ENCODE measurements around the gene MEF2D.
A peak's percentile ranks its signal among the peaks of the same experiment; 100 is the strongest.

The MEF2D gene

GRCh38 chr1:156500543-156500792 lies at the start of gene MEF2D:
TSS of gene MEF2D (minus strand) at chr1:156500775. CDS start at chr1:156483292, 17,483 bp downstream.
- DNase-seq (ENCODE audit: low spot score), result no peak

DNA sequence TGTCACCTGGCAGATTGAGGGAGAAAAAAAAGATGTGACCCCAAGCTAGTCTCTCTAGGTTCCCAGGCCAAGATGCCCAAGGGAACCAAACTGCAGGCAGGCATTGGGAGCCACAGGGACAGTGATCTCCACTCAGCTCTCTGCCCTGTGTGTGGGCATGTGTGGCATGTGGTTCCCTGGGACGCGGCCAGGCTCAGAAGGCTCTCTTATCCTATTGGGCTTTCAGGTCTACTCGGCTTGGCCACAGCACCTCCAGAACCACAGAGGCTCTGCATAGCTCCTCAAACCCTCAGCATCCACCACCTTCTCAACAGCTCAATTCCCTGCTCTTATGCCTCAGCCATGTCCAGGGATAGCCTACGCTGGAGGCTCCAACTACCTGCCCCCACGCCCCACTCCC lies 49.8 kb upstream of the MEF2D start:
- peak; percentile 55 for DNase-seq (ENCODE audit: low spot score)

- DNase-seq (ENCODE audit: low spot score), result no peak
Observed at GRCh38 chr1:156549831-156550230, 49.3 kb upstream of the MEF2D start.

DNA sequence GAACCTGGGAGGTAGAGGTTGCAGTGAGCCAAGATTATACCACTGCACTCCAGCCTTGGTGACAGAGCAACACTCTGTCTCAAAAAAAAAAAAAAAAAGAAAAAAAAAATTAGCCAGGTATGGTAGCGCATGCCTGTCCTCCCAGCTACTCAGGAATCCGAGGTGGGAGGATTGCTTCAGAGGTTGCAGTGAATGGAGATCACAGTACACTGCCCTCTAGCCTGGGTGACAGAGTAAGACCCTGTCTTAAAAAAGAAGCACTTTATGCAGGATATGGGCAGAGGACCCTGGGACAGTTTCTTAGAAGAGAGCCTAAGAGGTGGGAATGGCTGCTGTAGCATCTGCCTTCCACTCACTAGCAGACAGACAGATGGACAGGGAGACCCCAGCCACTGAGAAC lies 48.8 kb upstream of the MEF2D start:
- peak; percentile 15 for DNase-seq (ENCODE audit: low spot score)

DNA sequence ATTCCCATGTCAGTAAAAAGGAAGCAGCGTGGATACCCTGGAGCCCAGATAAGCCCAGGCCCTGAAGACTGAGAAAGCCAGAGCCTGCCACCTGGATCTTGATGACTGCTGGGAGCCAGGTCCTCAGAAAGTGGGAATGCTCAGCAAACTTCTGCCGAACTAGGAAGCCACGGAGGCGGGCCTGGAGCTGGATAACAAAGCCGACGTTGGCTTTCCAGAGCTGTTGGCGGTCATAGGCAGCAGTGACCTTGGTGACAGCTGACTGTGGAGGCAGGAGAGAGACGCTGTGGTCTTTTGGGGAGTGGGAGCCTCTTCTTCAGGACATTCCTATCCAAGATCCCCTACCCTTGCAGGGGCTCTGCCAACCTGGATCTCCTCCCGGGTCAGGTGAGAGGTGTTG lies 47.4 kb upstream of the MEF2D start:
- no peak for DNase-seq (ENCODE audit: low spot score)

- DNase-seq (ENCODE audit: low spot score), result no peak
Observed at GRCh38 chr1:156547434-156547833, 46.9 kb upstream of the MEF2D start.

- no peak for DNase-seq (ENCODE audit: low spot score)
Observed at GRCh38 chr1:156546267-156546666, 45.7 kb upstream of the MEF2D start.

GRCh38 chr1:156544592-156545102 lies 44.1 kb upstream of the MEF2D start:
- no peak for DNase-seq (ENCODE audit: low spot score)

DNA sequence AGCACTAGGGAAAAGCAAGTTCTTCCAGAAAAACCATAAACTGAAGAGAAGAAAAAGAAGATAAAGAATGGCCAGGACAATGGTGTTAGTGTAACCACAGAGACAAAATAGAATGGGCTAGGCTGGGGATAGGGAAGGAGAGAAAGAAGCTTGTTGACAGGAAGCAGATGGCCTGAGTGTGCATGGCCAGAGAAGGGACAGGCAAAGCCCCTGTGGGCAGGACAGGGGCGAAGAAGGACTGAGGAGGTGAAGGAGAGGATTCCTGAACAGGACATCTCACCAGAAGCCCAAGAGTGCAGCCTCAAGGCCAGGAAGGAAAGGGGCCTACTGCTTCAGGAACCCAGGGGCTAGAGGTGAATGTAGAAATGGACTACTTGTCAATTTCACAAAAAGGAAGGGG lies 42.5 kb upstream of the MEF2D start:
- no peak for DNase-seq (ENCODE audit: low spot score)

- DNase-seq (ENCODE audit: low spot score), result no peak
Observed at GRCh38 chr1:156540955-156541354, 40.4 kb upstream of the MEF2D start.

GRCh38 chr1:156539818-156540355 lies 39.3 kb upstream of the MEF2D start:
- DNase-seq (ENCODE audit: low spot score), result no peak

DNA sequence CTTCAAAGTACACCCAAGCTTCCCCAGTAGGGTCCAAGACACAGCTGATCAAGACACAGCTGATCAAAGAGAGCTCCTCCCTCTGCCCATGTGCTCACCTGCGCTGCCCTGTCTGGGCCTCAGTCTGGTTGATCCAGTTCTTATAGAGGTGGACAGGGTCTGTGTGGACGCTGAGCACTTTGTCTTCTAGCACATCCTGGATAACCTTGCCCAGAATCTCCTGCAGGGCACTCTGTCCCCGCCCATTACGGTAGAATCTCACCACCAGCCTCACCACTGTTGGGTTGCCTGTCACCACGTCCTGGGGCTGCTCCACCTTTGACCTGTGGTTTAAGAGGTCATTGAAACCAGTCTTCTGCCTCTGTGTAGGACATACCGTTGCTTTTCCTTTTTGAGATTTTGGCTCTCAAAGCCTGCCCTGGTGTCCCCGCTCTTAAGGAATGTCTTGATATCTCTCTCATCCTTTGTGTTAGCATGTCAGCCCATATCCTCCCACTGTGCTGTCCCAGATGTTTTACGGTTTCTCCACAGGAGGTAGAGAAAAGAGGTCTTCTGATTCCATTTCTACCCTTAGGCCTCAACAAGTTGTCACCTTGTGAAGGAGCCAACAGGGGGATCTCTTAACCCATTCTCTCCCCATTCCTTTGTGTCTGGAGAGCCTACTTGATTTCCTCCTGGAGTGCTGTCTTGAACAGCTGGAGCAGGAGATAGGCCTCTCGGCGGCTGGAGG lies 38.3 kb upstream of the MEF2D start:
- no peak for DNase-seq (ENCODE audit: low spot score)

DNA sequence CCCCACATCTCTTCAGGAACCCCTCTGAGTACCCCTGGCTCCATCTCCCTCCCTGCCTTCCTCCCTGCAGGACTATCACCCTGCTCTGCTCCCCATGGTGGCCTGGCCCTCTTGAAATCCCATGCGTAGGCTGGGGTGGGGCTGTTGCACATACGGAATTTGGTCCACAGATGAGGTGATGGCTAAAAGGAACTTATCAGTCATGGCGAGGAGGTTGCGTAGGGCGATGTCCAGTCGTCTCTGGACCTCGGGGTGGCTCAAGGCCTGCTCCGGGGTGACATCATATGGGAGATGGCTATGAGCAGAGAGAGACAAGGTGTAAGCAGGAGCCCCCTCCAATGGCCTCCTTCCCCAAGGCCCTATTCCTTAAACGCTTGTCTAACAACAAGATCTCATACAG lies 36.5 kb upstream of the MEF2D start:
- no peak for DNase-seq (ENCODE audit: low spot score)

DNA sequence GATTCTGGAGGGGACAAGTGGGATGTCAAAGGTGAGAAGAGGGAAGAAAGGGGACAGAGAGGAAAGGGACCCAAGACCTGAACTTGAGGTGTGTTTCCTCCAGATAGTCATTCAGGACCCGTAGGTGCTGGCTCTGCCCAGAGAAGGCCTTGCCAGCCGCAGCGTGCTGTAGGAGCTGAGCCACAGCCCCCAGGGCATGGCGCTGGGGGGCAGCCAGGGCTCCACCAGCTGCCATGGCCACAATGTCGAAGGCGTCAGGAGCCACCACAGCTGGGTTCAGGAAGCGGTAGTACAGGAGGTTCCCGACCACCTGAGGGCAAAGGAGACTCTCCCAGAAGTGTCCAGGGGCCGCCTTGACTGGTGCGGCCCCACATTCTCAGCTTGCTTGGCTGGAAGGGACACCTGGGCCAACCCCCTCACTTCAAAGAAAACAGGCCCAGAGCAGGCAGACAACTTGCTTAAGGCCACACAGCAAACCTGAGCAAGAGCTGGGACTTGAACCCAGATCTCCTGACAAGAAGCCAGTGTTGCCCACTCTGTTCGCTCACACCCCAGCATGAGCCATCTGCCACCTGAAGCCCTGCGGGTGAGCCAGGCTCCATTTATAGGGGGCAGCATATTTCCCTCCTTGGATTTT lies 34.0 kb upstream of the MEF2D start:
- no peak for DNase-seq (ENCODE audit: low spot score)

DNA sequence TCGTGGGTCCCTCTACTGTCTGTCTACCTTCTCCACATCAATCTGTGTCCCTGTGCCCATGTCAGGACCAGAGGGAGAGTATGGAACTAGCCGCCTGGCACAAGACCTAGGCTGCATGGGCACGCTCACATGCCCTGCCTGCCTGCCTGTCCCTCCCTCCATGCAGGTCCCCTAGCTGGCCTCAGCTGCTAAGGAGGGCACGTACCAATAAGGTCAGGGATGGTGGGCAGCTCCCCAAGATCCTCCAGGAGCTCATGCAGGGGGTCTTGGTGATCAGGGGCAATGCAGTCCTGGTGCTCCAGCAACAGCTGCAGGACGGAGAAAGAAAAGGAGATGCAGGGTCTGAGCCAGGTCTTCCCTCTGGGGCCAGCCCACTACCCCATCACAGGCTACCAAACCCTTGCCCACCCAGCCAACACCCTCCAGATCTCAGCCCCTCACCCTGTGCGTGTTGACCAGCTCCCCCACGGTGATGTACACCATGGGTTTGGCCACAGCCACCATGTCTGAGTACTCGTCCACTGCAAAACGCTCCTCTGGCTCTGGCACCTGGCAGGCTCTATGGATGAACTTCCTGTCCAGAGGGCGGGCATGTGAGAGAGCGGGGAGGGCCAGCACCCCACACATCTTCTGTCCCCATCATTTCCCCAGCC lies 33.1 kb upstream of the MEF2D start:
- no peak for DNase-seq (ENCODE audit: low spot score)

DNA sequence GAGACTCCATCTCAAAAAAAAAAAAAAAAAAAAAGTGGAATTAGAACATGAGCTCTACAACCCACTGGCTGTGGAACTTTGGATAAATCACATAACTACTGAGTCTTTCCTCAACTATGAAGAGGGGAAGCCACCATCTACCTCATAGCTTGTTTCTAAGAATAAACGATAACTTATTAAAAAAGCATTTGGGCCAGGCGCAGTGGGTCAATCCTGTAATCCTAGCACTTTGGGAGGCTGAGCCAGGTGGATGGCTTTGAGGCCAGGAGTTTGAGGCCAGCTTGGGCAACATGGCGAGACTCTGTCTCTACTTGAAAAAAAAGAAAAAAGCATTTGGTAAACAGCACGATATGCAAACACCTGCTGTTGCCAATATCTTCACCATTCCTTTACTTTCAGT lies 31.8 kb upstream of the MEF2D start:
- no peak for DNase-seq (ENCODE audit: low spot score)

DNA sequence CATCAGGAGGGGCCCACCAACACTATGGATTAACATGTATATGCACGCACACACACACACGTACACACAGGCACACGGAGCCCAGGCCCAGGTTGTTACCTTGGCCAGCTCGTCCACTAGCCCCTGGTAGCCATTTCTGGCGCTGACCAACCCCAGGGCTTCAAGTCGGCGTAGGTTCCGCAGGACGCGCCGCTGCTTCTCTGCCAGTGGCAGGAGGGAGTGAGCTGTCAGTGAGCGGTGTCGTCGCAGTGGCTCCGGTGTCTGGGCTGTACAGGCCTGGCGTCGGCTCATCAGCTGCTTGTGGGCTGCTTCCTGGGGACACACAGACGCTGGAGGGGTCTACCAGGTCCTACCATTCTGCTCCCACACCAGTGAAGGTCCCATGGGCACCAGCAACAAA lies 29.4 kb upstream of the MEF2D start:
- no peak for DNase-seq (ENCODE audit: low spot score)

DNA sequence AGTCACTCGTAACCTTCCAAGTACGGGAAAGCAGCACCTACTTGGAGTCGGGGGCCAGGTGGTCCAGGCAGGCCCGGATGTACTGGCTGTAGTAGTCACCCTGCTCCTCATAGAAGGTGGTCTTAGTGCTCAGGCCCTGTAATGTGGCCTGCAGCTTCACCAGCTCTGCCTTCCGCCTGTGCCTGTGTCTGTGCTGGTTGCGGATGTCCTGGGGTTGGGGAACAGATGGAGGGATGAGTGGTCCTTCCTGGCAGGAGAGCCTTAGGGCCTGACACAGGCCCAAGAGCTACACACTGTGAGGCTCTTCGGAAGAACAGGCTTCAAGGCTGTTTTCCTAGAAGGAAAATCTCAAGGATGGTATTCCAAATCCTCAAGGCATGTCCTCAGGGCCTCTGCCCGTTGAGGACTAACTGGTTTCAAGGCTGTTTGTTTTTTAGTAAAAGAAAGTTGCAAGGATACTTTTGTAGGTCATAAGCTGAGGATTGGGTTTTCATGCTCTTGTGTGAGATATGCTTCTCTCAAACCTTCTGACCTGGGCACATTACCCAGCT lies 28.4 kb upstream of the MEF2D start:
- peak; percentile 43 for DNase-seq (ENCODE audit: low spot score)

DNA sequence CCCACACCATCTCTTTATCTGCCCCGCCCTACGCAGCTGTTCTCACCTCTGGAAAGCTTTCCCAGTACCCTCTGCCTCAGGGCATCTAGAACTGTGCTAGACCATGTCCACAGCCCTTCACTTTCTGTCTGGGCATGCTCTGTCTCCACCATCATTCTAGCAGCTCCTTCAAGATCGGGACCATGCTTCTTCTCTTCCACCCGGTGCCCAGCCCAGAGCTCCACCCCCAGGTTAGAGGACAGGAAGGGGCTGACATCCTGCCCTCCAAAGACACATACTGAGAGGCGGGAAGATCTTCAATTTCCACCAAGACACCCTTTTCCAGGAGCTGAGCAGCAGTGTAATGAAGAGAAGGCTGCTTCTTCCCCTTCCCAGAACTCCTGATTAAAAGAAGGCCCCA lies 27.7 kb upstream of the MEF2D start:
- DNase-seq (ENCODE audit: low spot score), result no peak

DNA sequence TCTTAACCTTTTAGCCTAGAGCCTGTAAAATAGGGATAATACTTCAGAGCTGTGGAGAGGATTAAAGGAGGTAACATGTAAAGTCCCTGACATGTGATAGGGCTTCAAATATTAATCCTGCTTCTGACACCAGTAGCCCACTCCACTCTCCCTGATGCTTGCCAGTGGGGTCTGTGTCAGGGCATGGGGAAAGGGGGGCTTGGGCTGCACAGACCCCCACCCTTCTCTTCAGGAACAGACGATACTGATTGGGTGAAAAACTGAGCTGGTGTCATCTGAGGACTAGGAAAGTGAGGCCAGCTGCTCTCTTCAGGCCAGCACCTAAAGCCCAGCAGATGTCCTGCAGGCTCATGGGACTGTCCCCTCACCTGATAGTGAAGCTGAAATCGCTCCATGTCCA lies 27.0 kb upstream of the MEF2D start:
- no peak for DNase-seq (ENCODE audit: low spot score)

- no peak for DNase-seq (ENCODE audit: low spot score)
Observed at GRCh38 chr1:156525856-156526489, 25.4 kb upstream of the MEF2D start.

DNA sequence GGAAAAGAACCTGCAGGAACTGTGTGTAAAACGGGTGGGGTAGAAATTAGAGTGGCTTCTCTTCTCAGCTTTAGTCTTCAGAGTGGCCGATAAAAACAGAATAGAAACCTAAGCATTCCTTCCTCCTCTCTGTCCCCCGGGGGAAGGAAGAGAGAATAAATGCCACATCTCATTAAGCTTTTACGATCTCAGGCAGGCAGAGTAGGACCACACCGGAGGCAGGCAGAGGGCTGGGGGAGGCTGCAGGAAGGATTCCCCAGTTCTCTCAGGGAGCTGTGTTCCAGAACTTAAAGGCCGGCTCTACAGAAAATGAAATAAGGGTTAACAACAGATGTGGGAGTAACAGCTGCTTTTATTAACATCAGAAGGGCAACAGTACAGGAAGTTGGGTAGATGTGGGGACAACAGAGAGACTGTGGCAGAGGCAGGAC lies 24.5 kb upstream of the MEF2D start:
- no peak for DNase-seq (ENCODE audit: low spot score)

All from cerebellar cortex (tissue), 1 donor.